Renal cortex interstitium (tissue), 11 donors: ENCODE results near the gene SRBD1. TPM values are rescaled to one million over a fixed set of nuclear protein-coding genes. Genes with fewer than 3 reads are reported as not detected.

Experiments
- DNase-seq, 11 donors: peaks; one replicate each; pipeline ENCODE4 v3.0.0-alpha.2; 2013; ENCODE audit warnings: low read depth in 9 of 11, low spot score in 4 of 11; ENCODE audit errors: extremely low read depth in 1 of 11
- polyA plus RNA-seq, 3 donors: library from polyadenylated mRNA; unstranded; fragments of 120-200 nt; gene quantifications; one replicate each; pipeline ENCODE4 v1.2.1, GENCODE V29; 2013; ENCODE audit not compliant: insufficient read length in 3 of 3

Gene SRBD1
- polyA plus RNA-seq, 3 donors = 20.8 to 26.9 (median 23.9) TPM

- DNase-seq = no peak
Observed at GRCh38 chr2:45370369-45370768, 240.7 kb downstream of the SRBD1 start.

GRCh38 chr2:45368792-45369191 lies 242.3 kb downstream of the SRBD1 start:
- DNase-seq = no peak

- DNase-seq = no peak
Observed at GRCh38 chr2:45361666-45362065, 249.4 kb downstream of the SRBD1 start.

- no peak for DNase-seq
Observed at GRCh38 chr2:45354776-45355175, 256.3 kb downstream of the SRBD1 start.

- DNase-seq = no peak
Observed at GRCh38 chr2:45353879-45354278, 257.2 kb downstream of the SRBD1 start.

GRCh38 chr2:45352506-45352905 lies 258.6 kb downstream of the SRBD1 start:
- no peak for DNase-seq

GRCh38 chr2:45345331-45346234 lies 265.5 kb downstream of the SRBD1 start:
- no peak for DNase-seq

- DNase-seq = no peak
Observed at GRCh38 chr2:45344502-45344901, 266.6 kb downstream of the SRBD1 start.

- no peak for DNase-seq
Observed at GRCh38 chr2:45344071-45344470, 267.0 kb downstream of the SRBD1 start.

- no peak for DNase-seq
Observed at GRCh38 chr2:45343251-45344017, 267.6 kb downstream of the SRBD1 start.

- DNase-seq = no peak
Observed at GRCh38 chr2:45340318-45340717, 270.7 kb downstream of the SRBD1 start.

GRCh38 chr2:45339253-45339652 lies 271.8 kb downstream of the SRBD1 start:
- DNase-seq = no peak

Other genes with a start within 250 kb of the SRBD1 start
- 1 to 10 TPM; 8.3 to 9.1 (median 8.8) TPM for gene PRKCE, start 40.4 kb upstream of the SRBD1 start, polyA plus RNA-seq